GM21723 (cell line): ENCODE measurements around the gene SRSF8.
"Not testable (repeated sequence)": the region's sequence is repeated elsewhere in the genome, so short reads cannot be mapped to it uniquely, and the experiment has no call there.

Experiments used
- ATAC-seq: cut with Tn5 transposase; IDR thresholded peaks from one replicate; pipeline ENCODE4 v1.9.1; 2021; ENCODE audit warnings: mild to moderate bottlenecking, moderate library complexity; ENCODE audit not compliant: unreplicated experiment

The SRSF8 gene

DNA sequence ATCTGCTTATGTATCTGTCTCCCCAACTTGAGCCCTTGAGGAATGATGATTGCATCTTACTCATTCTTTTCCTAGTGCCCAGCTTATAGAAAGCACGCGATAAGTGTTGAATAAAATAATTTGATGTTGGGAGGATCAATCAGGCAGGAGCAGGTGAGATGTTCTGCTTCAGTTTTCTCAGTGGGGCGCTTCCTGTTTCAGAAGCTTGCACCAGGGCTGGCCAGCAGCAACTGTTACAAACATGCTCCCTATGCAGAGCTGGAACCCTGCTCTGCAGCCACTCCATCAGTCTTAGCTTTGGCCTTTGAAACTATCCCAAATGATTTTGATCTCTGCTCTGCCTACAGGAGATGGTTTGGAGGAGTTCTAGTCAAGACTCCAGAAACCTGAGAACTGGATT, 26.8 kb downstream of the SRSF8 start:
- peak; percentile 12 for ATAC-seq

DNA sequence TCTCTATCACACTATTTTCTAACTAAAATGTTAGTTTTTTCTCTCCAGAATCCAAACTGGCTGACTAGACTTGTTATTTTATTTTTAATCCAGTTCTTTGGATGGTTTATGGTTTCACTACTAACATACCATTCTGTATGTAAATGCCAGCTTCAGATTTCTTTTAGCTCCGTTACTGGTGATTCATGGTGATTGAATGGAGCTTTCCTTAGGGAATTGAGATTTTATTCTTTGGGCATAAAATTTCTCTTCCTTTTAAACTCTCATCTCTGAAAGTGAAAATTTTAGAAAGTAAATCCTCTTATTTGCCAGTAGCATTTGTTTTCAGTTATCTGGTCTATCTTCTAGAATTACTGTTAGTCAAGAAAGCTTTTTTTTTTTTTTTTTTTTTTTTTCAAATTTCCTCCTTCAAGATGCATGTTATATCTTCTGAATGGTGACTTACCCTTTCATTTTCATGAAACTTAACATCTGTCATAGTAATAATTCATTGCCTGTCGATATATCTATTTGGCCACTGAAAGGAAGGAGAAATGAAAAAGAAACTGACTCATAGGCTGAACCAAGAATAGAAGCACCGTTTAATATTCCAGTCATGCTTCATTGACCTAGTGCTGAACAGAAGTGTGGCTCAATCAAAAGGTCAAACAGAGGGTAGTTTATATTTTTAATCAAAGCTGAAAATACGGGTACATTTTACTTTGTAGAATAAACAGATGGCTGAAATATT, 29.3 kb downstream of the SRSF8 start:
- ATAC-seq: peak; percentile 82

DNA sequence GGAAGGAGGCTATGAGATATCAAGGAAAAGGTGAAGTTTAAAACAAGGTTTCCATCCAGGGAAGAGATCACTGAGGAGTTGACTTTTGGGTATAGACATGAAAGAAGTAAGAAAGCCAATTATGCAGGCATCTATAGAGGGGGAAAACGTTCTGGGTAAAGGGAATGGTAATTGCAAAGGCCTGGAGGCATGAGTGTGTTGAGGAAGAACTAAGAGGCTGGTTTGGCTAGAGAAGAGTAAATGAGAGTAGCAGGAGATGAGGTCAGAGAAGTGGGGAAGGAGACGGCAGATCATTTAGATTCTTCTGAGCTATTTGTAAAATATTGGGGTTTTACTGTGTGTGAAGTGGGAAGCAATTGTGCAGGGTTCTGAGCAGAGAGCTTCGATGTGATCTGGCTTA, 30.5 kb downstream of the SRSF8 start:
- ATAC-seq: no peak

DNA sequence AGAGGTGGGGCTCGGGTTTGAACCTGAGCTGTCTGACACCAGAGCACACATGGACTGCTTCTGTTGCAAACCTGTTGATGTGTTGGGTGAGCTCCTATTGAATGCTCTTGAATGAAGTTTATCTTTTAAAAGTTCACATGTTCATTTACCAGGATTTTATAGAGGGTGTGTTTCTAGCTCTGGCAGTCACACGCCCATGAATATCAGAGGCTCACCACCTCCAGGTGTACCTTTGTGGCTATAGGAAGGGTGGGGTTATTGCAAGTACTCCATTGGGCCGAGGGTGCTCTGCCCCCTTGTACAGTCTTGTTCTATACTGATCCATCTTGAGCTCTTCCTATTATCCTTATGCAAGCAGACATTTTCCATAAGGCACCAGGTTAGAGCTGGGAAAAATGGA, 32.1 kb downstream of the SRSF8 start:
- no peak for ATAC-seq

DNA sequence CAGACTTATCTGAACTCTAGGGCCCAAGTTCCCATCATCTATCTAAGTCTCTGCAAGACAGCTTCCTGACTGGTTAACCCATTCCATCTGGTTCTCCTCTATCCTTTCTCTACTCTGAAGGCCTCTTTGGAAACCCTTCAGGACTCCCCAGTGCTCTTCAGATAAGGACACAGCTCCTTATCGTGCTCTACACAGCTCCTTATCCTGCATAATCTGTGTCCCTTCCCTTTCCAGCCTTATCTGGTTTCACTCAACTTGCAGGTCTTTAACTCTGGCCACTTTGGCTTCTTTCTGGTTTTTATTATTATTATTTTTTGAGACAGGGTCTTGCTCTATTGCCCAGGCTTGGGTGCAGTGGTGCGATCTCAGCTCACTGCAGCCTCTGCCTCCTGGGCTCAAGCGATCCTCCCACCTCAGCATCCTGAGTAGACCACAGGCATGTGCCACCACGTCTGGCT, 33.5 kb downstream of the SRSF8 start:
- ATAC-seq: no peak

DNA sequence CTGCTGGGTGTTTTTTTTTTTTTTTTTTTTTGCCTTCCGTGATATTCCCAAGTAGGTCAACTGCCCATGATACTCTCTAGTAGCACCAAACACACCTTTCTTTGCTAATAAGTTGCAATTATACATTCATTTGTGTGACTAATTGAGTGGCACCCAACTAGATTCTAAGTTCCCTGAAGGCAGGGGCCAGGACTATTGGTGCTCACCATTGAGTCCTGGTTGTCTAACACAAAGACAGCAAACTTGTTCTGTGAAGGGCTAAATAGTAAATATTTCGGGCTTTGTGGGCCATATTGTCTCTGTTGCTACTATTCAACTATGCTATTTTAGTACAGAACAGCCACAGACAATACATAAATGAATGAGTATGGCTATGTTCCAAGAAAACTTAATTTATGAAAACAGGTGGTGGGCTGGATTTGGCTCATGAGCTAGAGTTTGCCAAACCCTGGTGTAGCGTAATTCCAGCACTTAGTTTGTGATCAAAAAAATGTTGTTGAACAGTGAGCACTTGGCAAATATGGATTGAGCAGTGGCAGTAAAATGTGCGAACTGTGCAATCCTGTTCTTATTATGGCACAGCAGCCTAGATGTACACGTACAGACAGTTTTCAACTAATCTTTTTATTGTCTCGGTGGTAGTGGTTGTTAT, 34.3 kb downstream of the SRSF8 start:
- no peak for ATAC-seq

DNA sequence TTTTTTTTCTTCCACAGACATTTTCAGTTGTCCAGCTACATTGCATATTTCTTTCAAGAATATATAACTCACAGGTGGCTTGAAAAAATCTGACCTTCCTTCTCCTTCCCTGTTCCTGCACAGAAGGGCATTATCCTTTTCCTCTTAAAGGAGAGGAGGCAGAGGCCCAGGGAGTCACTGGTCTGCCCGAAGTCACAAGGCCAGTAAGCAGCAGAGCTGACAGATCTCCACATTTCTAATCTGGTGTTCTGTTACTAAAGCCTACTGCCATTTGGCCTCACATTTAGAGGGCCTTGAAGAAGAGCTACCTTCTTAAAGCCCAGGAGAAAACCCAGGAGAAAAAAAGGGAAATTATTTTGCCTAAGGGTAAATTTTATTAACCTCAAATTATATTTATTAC, 35.2 kb downstream of the SRSF8 start:
- ATAC-seq: no peak

DNA sequence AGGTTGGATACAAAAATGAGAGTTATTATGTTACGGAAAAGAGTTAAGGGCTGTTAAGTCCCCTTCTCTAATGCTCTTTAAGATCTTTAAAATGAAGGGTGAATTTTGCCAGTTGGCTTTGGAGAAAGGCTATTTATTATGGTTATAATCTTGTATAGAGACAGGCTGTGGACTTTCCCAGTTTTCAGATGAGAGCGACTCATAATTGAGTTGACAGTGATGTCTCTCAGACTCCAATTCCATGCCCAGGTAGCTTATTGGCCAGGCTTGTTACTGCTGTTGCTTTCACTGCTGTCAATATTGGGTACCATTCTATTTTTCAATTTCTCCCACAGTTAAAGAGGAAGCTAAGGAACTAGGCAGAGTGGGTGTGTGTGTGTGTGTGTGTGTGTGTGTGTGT, 36.0 kb downstream of the SRSF8 start:
- ATAC-seq: no peak

DNA sequence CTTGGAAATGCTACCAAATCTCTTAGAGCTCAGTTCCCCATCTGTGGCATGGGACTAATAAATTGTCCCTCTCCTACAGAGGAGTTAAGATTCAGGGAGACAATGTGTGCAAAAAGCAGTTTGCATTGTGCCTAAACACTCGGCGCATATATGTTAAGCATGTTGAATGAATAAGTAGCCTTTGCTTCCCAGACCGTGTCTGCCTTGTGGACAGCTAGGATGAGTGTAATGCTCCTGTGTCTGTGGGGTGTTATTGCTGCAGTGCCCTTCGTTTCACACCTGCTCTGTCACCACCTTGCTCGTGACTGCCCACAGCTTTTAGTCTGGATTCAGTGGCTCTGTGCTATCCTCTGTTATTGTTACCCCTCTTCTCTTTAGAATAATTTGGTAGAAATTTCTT, 37.0 kb downstream of the SRSF8 start:
- no peak for ATAC-seq

DNA sequence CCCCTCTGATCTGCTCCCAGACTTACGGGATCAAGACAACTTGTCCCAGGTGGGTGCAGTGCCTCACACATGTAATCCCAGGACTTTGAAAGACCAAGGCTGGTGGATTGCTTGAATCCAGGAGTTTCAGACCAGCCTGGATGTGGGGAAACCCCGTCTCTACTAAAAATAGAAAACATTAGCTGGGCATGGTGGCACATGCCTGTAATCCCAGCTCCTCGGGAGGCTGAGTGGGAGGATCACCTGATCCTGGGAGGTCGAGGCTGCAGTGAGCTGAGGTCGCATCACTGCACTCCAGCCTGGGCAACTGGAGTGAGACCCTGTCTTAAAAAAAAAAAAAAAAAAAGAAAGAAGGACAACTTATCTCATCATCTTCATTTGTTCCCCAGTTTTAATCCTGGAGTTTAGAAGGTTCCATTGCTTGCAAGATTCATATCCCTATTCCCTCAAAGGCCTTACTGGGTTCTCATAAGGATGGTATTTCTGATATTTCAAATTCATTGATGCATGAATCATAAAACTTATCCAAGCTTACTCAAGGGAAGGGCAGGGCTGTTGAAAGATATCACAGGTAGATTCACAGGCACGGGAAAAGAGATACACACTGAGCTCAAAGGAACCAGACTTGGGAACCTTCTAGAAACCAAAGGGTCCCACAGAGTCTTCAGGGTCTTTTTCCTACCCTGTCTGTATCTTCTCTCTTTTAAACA, 37.6 kb downstream of the SRSF8 start:
- no peak for ATAC-seq

DNA sequence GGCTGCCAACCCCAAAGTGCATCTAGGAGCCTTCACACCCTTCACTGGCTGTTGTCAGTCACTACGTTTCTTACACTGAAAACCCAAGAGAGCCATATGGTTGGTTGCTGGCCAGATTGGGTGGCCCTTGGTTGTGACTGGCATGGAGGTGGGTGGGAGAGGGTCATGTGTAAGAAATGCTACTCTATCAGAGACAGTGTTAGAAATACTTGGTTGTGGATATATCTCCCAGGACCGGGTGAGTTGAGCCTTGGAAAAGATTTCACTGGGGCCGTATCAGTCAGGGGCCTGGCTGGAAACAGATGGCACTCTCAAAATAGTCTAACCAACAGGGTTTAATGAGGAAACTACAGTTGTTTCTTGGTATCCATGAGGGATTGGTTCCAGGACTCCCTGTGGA, 38.1 kb downstream of the SRSF8 start:
- ATAC-seq: no peak

DNA sequence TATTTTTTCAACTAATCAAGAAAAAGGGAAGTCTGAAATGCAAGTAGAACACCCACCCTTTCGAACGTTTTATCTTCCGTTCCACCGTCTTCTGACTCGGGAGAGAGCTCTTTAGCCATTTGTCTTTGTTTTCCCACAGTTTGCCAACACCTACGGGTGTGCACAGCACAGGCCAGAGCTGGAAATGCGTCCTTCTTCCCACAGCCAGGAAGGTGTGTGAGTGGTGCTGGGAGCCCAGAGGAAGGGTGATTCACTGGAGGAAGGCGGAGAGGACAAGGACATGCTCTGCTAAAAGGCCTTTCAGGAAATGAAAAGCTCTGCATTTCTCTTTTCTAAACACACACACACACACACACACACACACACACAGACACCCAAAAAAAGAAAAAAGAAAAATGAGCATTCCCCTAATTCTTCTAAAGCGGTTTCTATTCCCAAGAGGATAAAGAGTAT, 41.5 kb downstream of the SRSF8 start:
- no peak for ATAC-seq

DNA sequence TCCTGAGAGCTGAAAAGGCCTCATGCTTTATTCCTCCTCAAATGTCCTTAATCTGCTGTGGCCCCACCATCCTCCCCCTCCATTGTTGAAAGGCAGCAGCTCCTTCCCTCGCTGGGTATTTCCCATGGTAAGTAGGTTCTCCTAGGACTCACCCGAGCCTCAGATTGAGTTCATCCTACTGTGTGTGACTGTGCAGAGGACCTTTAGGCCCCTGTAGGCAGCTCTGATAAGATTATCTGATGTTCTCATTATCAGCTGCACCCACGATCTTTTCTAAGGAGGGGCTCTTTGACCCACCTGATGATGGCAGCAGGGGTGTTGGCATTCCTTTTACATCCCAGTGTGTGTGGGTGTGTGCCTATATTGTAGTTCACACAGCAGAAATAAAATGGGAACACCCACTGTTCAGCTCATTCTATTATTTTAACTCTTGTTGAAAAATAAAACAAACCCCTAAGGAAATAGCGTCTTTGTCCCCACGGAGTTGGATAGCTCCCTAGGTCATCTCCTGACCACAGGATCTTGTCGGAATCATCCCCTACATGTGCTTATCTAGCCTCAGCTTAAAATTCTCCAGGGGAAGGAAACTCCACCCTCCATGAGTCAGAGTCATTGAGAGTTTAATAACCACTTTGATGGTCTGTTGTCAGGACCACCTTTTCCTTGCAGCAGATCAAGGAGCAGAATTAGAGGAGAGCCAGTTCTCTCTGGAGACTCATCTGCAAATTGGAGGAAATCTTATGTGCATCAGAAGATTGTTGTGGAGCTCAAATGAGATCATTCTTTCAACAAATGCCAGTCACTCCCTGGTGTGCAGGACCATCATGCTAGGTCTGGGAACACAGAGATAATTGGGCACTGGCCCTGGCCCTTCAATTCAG, 42.2 kb downstream of the SRSF8 start:
- ATAC-seq: no peak

DNA sequence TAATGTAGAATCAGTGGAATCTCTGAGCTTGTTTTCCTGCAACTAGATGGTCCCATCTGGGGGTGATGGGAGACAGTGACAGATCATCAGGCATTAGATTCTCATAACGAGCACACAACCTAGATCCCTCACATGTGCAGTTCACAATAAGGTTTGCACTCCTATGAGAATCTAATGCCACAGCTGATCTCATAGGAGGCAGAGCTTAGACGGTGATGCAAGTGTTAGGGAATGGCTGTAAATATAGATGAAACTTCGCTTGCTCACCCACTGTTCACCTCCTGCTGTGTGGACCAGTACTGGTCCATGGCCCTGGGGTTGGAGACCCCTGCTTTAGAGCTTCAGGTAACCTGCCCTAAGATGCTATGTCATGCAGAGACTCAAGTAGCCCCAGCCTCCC, 44.8 kb downstream of the SRSF8 start:
- not testable (repeated sequence) for ATAC-seq

DNA sequence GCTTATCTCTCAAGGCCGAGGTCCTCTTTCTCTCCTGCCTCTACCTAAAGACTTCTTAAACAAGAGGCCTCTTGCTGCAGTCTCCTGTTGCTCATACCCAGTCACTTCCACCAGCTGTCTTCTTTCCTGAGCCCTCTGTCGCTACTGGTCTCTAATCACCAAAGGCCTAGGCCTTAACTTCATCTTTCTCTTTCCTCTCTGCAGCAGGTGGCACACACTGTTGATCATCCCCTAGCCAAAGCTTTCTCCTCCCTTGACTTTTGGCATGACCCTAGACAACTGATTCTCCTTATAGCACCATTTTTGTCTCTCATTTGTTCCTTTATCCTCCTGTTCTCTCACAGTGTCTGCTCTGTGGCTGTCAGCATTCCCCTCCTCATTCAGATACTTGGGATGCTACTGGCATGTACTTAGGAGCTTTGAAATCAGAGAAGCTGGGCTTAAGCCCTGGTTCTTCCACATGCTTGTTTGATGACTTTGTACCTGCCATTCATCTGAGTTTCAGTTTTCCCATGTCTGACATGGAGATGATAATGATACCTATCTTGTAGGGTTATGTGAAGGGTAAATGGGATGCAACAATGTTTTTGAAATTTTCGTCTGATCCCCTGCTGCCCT, 45.3 kb downstream of the SRSF8 start:
- no peak for ATAC-seq

DNA sequence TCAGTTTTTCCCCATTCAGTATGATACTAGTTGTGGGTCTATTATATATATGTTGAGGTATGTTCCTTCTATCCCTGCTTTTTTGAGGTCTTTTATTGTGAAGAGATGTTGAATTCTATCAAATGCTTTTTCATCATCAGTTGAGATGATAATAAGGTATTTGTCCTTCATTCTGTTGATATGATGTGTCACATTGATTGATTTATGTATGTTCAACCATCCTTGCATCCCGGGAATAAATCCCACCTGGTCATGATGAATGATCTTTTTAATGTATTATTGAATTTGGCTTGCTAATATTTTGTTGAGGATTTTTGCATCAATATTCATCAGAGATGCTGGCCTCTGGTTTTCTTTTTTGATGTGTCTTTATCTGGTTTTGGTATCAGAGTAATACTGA, 48.9 kb downstream of the SRSF8 start:
- ATAC-seq: no peak

DNA sequence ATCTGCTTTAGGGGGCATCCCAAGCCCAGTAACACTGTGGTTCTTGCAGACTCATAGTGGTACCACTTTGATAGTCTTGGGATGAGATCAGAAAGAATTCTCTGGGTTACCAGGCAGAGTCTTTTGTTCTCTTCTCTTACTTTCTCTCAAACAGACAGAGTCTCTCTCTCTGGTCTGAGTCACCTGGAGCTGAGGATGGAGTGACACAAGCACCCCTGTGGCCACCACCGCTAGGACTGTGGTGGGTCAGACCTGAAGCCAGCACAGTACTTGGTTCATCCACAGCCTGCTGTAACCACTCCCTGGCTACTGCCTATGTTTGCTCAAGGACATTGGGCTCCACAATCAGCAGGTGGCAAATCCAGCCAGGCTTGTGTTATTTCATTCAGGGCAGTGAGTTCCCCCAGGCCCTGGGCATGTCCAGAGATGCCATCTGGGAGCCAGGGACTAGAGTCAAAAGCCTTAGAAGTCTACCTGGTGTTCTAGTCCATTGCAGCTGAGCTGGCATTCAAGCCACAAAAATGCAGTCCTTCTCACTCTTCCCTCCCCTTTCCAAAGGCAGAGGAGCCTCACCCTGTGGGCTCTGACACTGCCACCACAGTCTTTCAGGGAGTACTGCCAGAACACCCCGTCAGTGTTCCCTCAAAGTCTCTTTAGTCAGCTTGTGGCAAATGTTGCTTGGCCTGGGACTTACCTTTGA, 52.8 kb downstream of the SRSF8 start:
- ATAC-seq: no peak
